ENCODE measurements around the gene CPA5. TPM values are rescaled to one million over a fixed set of nuclear protein-coding genes. Genes with fewer than 3 reads are reported as not detected.

The CPA5 gene
- polyA plus RNA-seq, 3 donors, result not detected

DNA sequence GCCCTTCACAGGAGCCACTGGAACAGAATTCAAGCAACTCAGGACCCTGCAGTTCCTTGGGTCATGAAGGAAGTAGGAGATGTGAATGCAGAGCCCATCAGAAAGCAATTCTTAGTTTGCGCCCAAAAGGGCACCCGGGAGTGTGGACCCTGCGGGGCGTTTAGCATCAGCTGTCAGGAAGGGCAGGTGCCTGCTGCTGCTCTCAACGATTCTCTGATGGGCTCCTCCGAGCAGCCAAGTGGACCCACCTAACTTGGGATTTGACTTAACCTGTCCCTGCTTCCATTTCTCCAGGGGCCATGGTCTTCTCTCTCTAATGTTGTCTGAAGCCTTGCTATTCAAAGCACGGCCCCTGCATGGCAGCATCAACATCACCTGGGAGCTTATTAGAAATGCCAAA lies 17.1 kb downstream of the CPA5 start:
- Histone ChIP-seq H3K79me2 (ENCODE audit: insufficient read depth, low read length) (no peaks in the 10 kb centered on the region), H2AFZ (ENCODE audit: insufficient read depth, low read depth, low read length, poor library complexity, severe bottlenecking) (no peak overlapping the region), H3K9ac (ENCODE audit: insufficient read depth, low read length, poor library complexity, severe bottlenecking) (no peak overlapping the region), H3K4me3 (replicated peaks in 1 of 3; ENCODE audit: low read depth in 2 of 3, low read length in 3 of 3) (no peak overlapping the region), H3K27ac (ENCODE audit: low read depth in 1 of 2, low read length in 2 of 2) (no peak overlapping the region), H3K4me1 (ENCODE audit: control insufficient read depth in 1 of 2, insufficient read depth in 2 of 2, low read length in 2 of 2) (no peaks in the 10 kb centered on the region), H3K36me3 (replicated peaks in 1 of 2; ENCODE audit: control insufficient read depth in 1 of 2, insufficient read depth in 2 of 2, low read length in 2 of 2) (no peaks in the 10 kb centered on the region), H3K9me3 (replicated peaks in 1 of 2; ENCODE audit: control insufficient read depth in 1 of 2, insufficient read depth in 1 of 2, low read length in 2 of 2) (peaks cover 20 to 26% of the 10 kb centered on the region in 2 donors), H3K4me2 (replicated peaks; ENCODE audit: extremely low read depth, low read length, poor library complexity, severe bottlenecking) (no peak overlapping the region), H3K27me3 (ENCODE audit: control insufficient read depth in 2 of 2, insufficient read depth in 2 of 2, low read length in 2 of 2) (no peaks in the 10 kb centered on the region), H4K20me1 (ENCODE audit: insufficient read depth, low read length) (no peaks in the 10 kb centered on the region)
- 100% methylated on average over 6 of the region's 7 CpGs for WGBS (ENCODE audit: insufficient coverage)
- Mint-ChIP-seq H3K4me1 (peaks cover 4% of the 10 kb centered on the region), H3K36me3 (no peaks in the 10 kb centered on the region), H3K4me3 (no peak overlapping the region), H3K27me3 (ENCODE audit: low read depth in 3 of 3) (peaks cover 2% of the 10 kb centered on the region in 3 donors), H3K9me3 (peaks cover 8 to 27% (median 20%) of the 10 kb centered on the region in 7 donors), H3K27ac (no peak overlapping the region)
- DNase-seq, result no peak
- intact Hi-C loops (cut with micrococcal nuclease), result no loop called here
- TF ChIP-seq, protein P1, sequence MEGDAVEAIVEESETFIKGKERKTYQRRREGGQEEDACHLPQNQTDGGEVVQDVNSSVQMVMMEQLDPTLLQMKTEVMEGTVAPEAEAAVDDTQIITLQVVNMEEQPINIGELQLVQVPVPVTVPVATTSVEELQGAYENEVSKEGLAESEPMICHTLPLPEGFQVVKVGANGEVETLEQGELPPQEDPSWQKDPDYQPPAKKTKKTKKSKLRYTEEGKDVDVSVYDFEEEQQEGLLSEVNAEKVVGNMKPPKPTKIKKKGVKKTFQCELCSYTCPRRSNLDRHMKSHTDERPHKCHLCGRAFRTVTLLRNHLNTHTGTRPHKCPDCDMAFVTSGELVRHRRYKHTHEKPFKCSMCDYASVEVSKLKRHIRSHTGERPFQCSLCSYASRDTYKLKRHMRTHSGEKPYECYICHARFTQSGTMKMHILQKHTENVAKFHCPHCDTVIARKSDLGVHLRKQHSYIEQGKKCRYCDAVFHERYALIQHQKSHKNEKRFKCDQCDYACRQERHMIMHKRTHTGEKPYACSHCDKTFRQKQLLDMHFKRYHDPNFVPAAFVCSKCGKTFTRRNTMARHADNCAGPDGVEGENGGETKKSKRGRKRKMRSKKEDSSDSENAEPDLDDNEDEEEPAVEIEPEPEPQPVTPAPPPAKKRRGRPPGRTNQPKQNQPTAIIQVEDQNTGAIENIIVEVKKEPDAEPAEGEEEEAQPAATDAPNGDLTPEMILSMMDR (IDR thresholded peaks at IDR 0.05), result no peak

DNA sequence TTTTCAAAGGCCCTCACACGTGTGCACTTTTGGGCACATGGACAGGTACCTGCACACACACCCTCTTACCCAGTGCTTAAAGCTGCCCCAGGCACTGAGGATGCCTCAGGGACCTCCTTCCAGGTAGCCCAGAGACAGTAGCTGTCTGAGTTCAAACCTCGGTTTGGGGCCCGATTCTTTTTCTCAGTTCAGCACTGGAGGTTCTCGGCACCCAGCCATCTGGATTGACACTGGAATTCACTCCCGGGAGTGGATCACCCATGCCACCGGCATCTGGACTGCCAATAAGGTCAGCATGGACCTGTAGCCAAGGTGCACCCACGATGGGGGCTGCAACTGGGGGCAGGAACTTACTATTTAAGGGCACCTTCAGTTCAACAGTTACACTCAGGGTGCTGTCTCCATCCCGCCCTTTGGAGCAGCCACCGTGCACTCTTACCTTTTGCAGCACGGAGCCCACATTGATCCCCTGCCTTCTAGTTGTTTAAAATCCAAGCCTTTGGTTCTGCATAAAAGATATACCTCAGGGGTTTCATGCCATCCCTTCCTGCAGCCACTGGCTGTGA lies 17.7 kb downstream of the CPA5 start:
- no peaks in the 10 kb centered on the region for H3K4me1 ChIP-seq (ENCODE audit: control insufficient read depth in 1 of 2, insufficient read depth in 2 of 2, low read length in 2 of 2)
- no peak overlapping the region for H3K4me3 Mint-ChIP-seq
- H3K36me3 ChIP-seq (replicated peaks in 1 of 2; ENCODE audit: control insufficient read depth in 1 of 2, insufficient read depth in 2 of 2, low read length in 2 of 2), result no peaks in the 10 kb centered on the region
- no peaks in the 10 kb centered on the region for H3K27me3 ChIP-seq (ENCODE audit: control insufficient read depth in 2 of 2, insufficient read depth in 2 of 2, low read length in 2 of 2)
- H3K9me3 ChIP-seq (replicated peaks in 1 of 2; ENCODE audit: control insufficient read depth in 1 of 2, insufficient read depth in 1 of 2, low read length in 2 of 2), result peaks cover 20 to 26% of the 10 kb centered on the region in 2 donors
- intact Hi-C loops (cut with micrococcal nuclease), result no loop called here
- H3K4me3 ChIP-seq (replicated peaks in 1 of 3; ENCODE audit: low read depth in 2 of 3, low read length in 3 of 3), result no peak overlapping the region
- H3K27ac ChIP-seq (ENCODE audit: low read depth in 1 of 2, low read length in 2 of 2), result no peak overlapping the region
- H3K4me1 Mint-ChIP-seq, result no peaks in the 10 kb centered on the region
- H3K4me2 ChIP-seq (replicated peaks; ENCODE audit: extremely low read depth, low read length, poor library complexity, severe bottlenecking), result no peak overlapping the region
- no peaks in the 10 kb centered on the region for H3K79me2 ChIP-seq (ENCODE audit: insufficient read depth, low read length)
- 96% methylated on average over 9 of the region's 10 CpGs for WGBS (ENCODE audit: insufficient coverage)
- H3K27me3 Mint-ChIP-seq (ENCODE audit: low read depth in 3 of 3), result peaks cover 2 to 3% (median 2%) of the 10 kb centered on the region in 3 donors
- TF ChIP-seq, protein P1 (IDR thresholded peaks at IDR 0.05), result no peak
- no peaks in the 10 kb centered on the region for H4K20me1 ChIP-seq (ENCODE audit: insufficient read depth, low read length)
- H3K9me3 Mint-ChIP-seq, result peaks cover 8 to 29% (median 20%) of the 10 kb centered on the region in 7 donors
- H3K9ac ChIP-seq (ENCODE audit: insufficient read depth, low read length, poor library complexity, severe bottlenecking), result no peak overlapping the region
- no peak overlapping the region for H2AFZ ChIP-seq (ENCODE audit: insufficient read depth, low read depth, low read length, poor library complexity, severe bottlenecking)
- no peaks in the 10 kb centered on the region for H3K36me3 Mint-ChIP-seq
- H3K27ac Mint-ChIP-seq, result no peak overlapping the region
- DNase-seq, result no peak
